IgD-negative memory B cell (primary cell): ENCODE measurements around the gene HOXD12. TPM values are rescaled to one million over a fixed set of nuclear protein-coding genes. Genes with fewer than 3 reads are reported as not detected.

Source experiments
- H3K27ac Mint-ChIP-seq, 3 donors: one replicate each; pipeline ENCODE4 v1.8.0; 2020 to 2022; ENCODE audit warnings: mild to moderate bottlenecking in 3 of 3, mixed read lengths in 3 of 3, moderate library complexity in 1 of 3
- H3K27me3 Mint-ChIP-seq: one replicate; pipeline ENCODE4 v1.8.0; 2021; ENCODE audit warnings: mixed read lengths
- H3K36me3 Mint-ChIP-seq: one replicate; pipeline ENCODE4 v1.8.0; 2020; ENCODE audit warnings: mild to moderate bottlenecking, mixed read lengths
- H3K4me1 Mint-ChIP-seq, 3 donors: one replicate each; pipeline ENCODE4 v1.8.0; 2020 to 2022; ENCODE audit warnings: mixed read lengths in 3 of 3, mild to moderate bottlenecking in 1 of 3
- H3K4me3 Mint-ChIP-seq, 4 donors: one replicate each; pipeline ENCODE4 v1.8.0; 2020 to 2022; ENCODE audit warnings: mild to moderate bottlenecking in 4 of 4, mixed read lengths in 4 of 4, moderate library complexity in 3 of 4
- H3K9me3 Mint-ChIP-seq, 3 donors: one replicate each; pipeline ENCODE4 v1.8.0; 2020 to 2021; ENCODE audit warnings: mixed read lengths in 3 of 3, mild to moderate bottlenecking in 1 of 3
- polyA plus RNA-seq: library from polyadenylated mRNA; unstranded; fragments of 300-500 nt; fragmentation: Illumina TruSeq; gene quantifications from one replicate; pipeline ENCODE4 v1.2.3, GENCODE V29; 2021

Gene HOXD12, protein sequence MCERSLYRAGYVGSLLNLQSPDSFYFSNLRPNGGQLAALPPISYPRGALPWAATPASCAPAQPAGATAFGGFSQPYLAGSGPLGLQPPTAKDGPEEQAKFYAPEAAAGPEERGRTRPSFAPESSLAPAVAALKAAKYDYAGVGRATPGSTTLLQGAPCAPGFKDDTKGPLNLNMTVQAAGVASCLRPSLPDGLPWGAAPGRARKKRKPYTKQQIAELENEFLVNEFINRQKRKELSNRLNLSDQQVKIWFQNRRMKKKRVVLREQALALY
- not detected for polyA plus RNA-seq

DNA sequence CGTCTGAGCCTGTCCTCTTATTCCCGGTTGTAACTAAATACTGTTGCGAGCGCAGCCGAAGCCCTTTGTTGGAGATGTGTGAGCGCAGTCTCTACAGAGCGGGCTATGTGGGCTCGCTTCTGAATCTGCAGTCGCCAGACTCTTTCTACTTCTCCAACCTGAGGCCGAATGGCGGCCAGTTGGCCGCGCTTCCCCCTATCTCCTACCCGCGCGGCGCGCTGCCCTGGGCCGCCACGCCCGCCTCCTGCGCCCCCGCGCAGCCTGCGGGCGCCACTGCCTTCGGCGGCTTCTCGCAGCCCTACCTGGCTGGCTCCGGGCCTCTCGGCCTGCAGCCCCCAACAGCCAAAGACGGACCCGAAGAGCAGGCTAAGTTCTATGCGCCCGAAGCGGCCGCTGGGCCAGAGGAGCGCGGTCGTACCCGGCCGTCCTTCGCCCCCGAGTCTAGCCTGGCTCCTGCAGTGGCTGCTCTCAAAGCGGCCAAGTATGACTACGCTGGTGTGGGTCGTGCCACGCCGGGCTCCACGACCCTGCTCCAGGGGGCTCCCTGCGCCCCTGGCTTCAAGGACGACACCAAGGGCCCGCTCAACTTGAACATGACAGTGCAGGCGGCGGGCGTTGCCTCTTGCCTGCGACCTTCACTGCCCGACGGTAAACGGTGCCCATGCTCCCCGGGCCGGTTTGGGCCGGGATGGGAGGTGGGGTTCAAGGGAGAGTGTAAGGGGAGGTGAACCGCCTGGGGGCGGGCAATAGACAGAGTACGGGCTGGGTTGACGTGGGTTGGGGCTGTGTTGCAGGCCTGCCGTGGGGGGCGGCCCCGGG, at the start of gene HOXD12:
HOXD12 (plus strand) TSS at position 68 of the 819 bp plus-strand sequence; CDS start at position 75, 7 bp downstream.
- peaks cover 5 to 15% (median 12%) of the 10 kb centered on the region in 3 donors for H3K4me1 Mint-ChIP-seq
- peak within 1 kb of the TSS in 3 of 4 donors; percentile 22 to 63 (median 53) for H3K4me3 Mint-ChIP-seq
- peaks cover 0 to 5% (median 3%) of the 10 kb centered on the region in 3 donors for H3K9me3 Mint-ChIP-seq
- peak within 1 kb of the TSS; percentile 71 to 87 (median 80) for H3K27ac Mint-ChIP-seq
- peaks cover 84% of the 10 kb centered on the region for H3K27me3 Mint-ChIP-seq
- H3K36me3 Mint-ChIP-seq, result peaks cover 2% of the 10 kb centered on the region

DNA sequence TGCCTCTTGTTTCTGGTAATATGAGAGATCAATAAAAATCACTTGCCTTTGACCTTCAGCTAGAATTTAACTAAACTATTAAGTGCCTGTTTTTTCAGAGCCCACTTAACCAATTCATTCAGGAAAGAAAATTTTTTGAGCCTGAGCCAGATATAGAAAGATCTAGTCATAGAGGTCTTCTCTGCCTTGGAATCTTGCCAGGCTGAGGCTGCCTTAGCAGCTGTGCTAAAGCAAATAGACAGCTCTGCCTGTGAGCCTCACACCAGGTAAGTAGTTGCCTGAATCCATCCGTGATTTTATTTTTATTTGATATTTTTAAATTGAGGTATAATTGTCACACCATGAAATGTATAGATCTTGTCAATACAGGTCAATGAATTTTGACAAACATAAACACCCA, 43.2 kb upstream of the HOXD12 start:
- Mint-ChIP-seq H3K36me3 (no peaks in the 10 kb centered on the region), H3K9me3 (no peaks in the 10 kb centered on the region), H3K27me3 (peaks cover 8% of the 10 kb centered on the region), H3K4me3 (no peak overlapping the region), H3K4me1 (peaks cover 0 to 1% (median 0%) of the 10 kb centered on the region in 3 donors), H3K27ac (no peak overlapping the region)

DNA sequence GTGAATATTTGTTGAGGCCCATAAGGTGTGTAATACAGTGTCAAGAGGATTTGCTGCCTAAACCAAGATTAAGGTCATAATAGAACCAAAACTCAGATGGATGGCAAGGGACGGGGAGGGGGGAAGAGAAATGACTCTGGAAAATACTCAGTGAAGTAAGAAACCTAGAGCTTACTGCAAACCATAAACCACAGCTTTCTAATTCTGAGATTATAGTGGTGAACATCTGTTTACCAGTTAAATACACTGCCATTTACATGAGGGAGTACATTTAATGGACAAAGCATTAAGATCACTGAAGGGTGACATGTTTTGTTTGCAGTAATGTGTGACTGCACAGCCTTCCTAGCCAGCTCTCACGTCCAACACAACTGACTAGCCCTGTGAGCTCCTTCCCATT, 35.6 kb upstream of the HOXD12 start:
- Mint-ChIP-seq H3K9me3 (peaks cover 0 to 3% (median 0%) of the 10 kb centered on the region in 3 donors), H3K4me3 (no peak overlapping the region), H3K27me3 (peaks cover 32% of the 10 kb centered on the region), H3K27ac (no peak overlapping the region), H3K4me1 (peaks cover 0 to 9% (median 6%) of the 10 kb centered on the region in 3 donors), H3K36me3 (no peaks in the 10 kb centered on the region)

DNA sequence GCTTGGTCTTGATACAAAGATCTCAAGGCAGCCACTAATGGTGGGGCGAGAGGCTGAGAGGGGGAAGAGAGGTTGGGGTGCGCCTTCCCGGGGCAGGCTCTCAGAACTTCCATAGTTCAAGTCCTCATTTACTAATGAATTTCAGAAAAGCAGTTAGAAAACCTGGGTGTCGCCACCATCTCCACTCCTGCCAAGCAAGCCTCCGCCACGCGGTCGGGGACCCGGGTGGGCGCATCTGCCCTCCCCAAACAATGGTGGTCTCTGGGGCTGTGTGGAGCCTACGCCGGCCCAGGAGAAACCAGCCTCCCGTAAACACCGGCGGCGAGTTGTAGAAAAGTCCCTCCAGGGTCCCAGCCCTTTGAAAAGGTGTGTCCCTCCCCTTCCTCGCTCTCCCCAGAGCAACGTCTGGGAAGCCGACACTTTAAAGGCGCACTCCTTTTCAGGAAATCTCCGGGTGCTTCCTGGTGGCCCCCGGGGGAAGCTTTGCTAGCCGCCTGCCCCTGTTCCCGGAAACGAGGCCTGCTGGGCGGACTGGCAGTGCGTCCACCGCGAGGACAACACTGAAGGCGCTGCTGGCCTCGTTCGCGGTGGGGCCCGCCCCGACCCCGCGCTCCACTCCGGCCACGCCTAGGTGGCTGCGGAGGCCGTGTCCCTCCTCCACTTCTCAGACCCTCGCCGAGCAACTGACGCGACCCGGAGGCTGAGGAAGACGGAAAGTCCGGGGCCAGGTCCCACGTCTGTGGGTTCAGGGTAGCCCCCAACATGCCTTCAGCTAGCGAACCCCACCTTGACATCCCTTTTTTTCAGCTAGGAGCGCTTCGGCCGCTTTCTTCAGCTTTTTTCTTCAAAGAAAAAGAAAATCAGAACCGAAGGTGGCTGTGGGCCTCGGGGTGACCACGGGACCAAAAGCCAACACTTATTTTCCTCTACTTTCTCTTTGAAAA, 32.7 kb upstream of the HOXD12 start:
- no peaks in the 10 kb centered on the region for H3K36me3 Mint-ChIP-seq
- H3K4me3 Mint-ChIP-seq, result peak overlapping the region in 2 of 4 donors; percentile 23 to 84
- peaks cover 0 to 7% (median 0%) of the 10 kb centered on the region in 3 donors for H3K9me3 Mint-ChIP-seq
- H3K4me1 Mint-ChIP-seq, result peaks cover 0 to 9% (median 6%) of the 10 kb centered on the region in 3 donors
- H3K27me3 Mint-ChIP-seq, result peaks cover 58% of the 10 kb centered on the region
- no peak overlapping the region for H3K27ac Mint-ChIP-seq

DNA sequence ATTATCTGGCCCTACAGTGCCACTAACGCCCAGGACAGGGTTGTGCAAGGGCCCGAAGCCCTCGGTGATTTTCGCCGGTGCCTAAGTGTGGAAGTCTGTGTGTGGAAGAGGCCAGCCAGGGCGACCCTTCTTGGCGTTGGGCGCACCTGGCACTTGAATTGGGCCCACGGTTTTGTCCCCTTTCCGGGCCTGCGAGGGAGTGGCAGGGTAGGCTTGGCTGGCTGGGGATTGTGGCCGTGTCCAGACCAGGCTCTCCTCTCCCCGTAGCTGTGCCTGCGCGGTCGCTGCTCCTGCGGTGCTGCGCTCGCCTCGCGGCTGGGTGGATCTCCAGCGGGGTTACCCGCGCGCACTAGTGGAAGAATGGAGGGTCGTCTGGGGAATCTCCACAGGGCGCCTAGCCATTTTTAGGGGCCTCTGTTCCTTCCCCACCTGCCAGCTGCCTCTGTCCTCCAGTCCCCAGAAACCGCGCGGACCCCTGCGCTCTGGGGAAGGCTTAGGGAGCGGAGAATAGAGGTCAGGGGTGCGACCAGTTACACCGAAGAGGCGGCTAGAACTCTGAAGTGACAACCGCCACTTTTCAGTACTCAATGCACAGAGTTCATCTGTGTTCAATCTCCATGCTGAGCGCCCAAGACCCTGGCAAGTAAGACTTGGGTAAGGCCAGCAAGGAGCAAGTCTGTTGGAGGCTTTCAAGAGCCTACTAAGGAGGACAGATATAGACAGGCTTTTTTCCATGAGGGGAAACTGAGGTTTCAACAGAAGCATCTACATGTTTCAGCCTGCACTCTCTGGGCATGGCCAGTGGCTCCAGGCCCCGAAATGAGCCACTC, 31.8 kb upstream of the HOXD12 start:
- Mint-ChIP-seq H3K27ac (peak overlapping the region in 1 of 3 donors; percentile 80), H3K36me3 (no peaks in the 10 kb centered on the region), H3K27me3 (peaks cover 64% of the 10 kb centered on the region), H3K4me3 (peak overlapping the region in 2 of 4 donors; percentile 23 to 84), H3K9me3 (peaks cover 0 to 7% (median 0%) of the 10 kb centered on the region in 3 donors), H3K4me1 (peaks cover 0 to 9% (median 6%) of the 10 kb centered on the region in 3 donors)

DNA sequence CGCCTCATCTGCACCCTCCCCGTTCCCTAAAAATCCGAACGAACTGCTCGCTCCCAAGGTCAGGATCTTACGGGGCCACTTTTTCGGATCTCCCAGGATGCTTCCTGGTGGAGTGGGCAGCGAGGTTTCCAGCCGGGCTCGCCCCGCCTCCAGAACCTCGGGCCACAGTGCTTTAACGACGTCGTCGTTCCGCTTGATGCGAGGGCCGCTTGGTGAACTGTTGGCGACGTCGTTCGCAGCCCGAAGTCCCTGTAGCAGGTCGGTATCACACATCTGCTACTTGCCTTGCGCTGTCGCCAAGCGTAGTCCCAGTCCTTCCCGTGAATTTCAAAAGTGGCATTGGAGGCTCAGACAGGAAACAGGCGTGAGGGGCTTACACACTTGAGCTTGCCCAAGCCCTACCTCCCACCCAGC, 31.2 kb upstream of the HOXD12 start:
- H3K27me3 Mint-ChIP-seq, result peaks cover 69% of the 10 kb centered on the region
- H3K9me3 Mint-ChIP-seq, result peaks cover 0 to 7% (median 0%) of the 10 kb centered on the region in 3 donors
- no peak overlapping the region for H3K27ac Mint-ChIP-seq
- H3K4me1 Mint-ChIP-seq, result peaks cover 0 to 9% (median 6%) of the 10 kb centered on the region in 3 donors
- H3K4me3 Mint-ChIP-seq, result no peak overlapping the region
- no peaks in the 10 kb centered on the region for H3K36me3 Mint-ChIP-seq

DNA sequence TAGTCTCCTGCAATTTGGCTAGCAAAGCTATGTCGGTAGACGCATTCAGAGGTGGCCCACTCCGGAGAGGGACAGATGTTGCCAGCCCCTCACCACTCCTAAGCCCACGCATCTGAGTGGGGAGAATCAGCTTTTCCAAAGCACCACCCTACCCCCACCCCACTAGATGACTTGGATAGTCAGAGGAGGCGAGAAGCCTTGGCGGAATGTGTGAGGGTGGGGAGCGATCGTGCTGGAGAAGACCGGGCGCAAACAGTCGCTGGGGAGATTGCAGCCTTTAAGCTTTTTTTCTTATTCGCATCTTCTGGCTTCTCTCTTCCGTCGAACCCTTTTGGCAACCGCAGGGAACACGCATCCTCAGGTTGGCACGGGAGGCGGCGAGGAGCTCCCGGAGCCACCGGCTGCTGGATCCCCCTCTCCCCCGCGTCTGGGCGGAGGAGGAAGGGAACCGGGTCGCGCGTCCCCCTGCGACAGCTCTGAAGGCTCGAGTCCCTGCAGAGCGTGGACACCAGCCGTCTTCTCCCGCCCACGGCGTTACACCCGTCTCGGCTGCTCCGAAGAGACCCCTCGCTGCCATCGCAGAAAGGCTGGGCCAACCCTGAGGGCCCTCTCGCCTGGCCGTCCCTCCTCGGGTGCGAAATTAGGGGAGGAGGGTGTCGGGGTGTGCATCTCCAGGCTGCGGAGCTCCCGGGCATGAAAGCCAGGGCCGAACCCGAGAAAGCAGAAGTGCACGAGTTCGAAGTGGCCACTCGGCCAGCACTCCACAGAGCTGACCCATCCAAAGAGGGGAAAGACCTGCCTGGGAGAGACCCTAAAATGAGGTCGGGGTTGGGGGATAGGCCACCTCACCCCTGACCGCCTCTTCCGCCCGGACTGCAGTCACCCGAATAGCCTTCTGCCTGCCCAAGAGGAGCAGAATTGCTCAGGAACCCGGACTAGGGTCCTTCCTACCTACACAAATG, 28.0 kb upstream of the HOXD12 start:
- Mint-ChIP-seq H3K9me3 (peaks cover 0 to 12% (median 3%) of the 10 kb centered on the region in 3 donors), H3K36me3 (peaks cover 1% of the 10 kb centered on the region), H3K27ac (peak overlapping the region in 1 of 3 donors; percentile 85), H3K4me3 (no peak overlapping the region), H3K27me3 (peaks cover 81% of the 10 kb centered on the region), H3K4me1 (peaks cover 0 to 9% (median 6%) of the 10 kb centered on the region in 3 donors)

DNA sequence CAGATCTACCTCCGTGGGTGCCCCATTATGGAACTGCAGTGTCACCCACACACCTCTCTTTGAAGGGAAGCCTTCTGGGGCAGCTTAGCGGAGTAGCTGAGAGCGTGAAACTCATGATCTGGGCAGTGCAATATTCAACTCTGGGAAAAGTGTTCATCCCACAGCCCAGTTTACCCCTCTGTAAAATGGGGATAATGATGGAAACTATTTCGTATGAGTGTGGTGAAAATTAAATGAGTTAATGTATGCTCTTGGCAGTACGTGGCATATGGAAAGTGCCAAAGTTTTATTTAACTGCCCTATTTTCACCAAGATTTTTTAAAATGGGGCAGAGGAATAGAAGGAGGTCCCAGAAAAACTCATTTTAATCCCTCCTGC, 27.3 kb upstream of the HOXD12 start:
- Mint-ChIP-seq H3K27me3 (peaks cover 78% of the 10 kb centered on the region), H3K27ac (peak overlapping the region in 1 of 3 donors; percentile 85), H3K4me3 (no peak overlapping the region), H3K36me3 (peaks cover 1% of the 10 kb centered on the region), H3K9me3 (peaks cover 0 to 12% (median 3%) of the 10 kb centered on the region in 3 donors), H3K4me1 (peaks cover 0 to 9% (median 6%) of the 10 kb centered on the region in 3 donors)

DNA sequence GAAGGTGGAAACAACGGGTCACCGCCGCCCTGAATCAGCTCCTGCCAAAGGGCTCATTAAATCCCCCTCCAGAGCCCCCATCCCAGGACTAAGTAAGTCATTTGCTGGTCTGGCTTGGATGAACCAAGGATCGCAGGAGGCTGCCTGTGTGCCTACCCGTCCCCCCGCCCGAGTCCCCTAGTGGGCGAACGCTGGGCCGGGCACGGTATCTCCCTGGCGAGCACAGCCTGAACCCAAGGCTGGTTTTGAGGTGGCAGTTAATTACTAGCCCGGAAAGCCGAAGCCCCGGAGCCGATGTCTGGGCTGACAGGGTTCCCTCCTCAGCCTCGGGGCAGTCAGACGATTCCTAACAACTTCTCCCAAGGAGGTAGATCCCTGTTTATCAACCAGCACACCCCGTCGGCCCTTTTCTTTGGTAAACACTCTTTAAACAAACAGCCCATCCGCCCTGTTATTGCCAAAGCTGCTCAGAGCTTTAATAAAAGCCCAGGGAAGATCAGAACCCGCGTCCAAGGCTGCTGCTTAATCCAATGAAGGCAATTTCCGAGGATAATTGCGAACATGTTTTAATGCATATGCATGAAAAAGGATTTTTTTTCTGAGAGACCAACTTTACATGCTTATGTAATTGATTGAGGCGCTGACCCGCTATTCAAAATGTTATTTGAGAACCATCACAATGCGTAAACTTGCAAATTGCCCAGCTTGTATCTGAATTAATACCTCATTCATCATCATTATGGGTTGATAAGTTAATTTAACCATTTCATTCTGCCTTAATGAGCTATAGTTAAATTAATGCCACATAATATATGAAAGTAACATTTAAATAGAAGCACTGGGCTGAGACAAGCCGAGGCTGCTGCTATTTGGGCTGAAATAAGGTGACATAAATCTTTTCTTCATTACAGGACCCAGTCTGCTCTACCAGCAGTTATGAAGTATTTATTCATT, 26.4 kb upstream of the HOXD12 start:
- Mint-ChIP-seq H3K27ac (peak overlapping the region in 2 of 3 donors; percentile 55 to 85), H3K4me3 (no peak overlapping the region), H3K9me3 (peaks cover 2 to 12% (median 3%) of the 10 kb centered on the region in 3 donors), H3K36me3 (peaks cover 1% of the 10 kb centered on the region), H3K4me1 (peaks cover 0 to 6% (median 5%) of the 10 kb centered on the region in 3 donors), H3K27me3 (peaks cover 75% of the 10 kb centered on the region)

DNA sequence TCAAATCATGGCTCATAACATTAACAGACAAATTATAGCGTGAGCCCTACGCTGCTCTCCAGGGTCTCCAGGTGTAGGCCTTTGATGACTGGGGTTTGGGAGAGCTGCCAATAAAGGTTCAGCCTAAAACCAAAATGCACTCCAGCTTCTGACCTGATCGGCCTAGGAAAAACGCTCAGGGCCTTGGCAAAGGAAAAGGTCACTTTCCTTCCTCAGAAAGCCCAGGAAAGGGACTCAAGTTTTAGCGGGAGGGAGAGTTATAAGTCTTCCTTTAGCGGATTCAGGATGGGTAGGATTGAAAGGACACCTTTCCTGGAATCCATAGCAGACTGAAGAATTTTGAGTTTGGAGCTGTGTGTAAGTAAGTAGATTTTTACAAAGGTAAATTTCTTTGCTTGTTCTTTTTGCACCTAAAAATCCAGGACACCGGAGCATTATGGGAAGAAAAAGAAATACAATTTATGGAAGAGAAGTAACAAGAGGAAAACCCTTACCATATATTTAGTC, 24.6 kb upstream of the HOXD12 start:
- Mint-ChIP-seq H3K36me3 (peaks cover 1% of the 10 kb centered on the region), H3K9me3 (peaks cover 4 to 14% (median 6%) of the 10 kb centered on the region in 3 donors), H3K4me1 (peaks cover 0 to 6% (median 2%) of the 10 kb centered on the region in 3 donors), H3K27me3 (peaks cover 67% of the 10 kb centered on the region), H3K4me3 (no peak overlapping the region), H3K27ac (peak overlapping the region in 2 of 3 donors; percentile 55 to 61)

DNA sequence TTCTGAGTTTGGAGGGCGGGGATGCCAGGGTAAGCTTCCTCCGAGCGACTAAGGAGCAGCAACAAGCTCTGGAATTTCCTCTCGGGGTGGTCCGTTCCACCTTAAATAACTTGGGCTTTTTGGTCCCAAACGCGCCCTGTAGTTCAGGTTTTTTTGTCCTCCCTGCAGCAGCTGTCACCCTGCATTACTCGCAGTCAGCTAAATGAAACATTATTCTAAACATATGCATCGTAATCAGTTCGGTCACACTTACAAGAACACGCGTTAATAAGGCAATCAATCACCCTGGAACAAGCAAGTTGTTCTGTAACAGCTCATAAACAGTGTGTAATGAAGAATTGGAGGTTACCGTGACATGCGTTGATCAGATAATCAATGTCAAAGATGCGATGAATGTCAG, 24.1 kb upstream of the HOXD12 start:
- peaks cover 1% of the 10 kb centered on the region for H3K36me3 Mint-ChIP-seq
- H3K27ac Mint-ChIP-seq, result peak overlapping the region in 2 of 3 donors; percentile 0 to 61
- peaks cover 4 to 14% (median 6%) of the 10 kb centered on the region in 3 donors for H3K9me3 Mint-ChIP-seq
- H3K27me3 Mint-ChIP-seq, result peaks cover 62% of the 10 kb centered on the region
- H3K4me3 Mint-ChIP-seq, result peak overlapping the region in 1 of 4 donors; percentile 32
- H3K4me1 Mint-ChIP-seq, result peaks cover 0 to 6% (median 2%) of the 10 kb centered on the region in 3 donors
